ENCODE measurements around the gene FBXO41. TPM values are rescaled to one million over a fixed set of nuclear protein-coding genes. Genes with fewer than 3 reads are reported as not detected.

Gene FBXO41
- total RNA-seq, 2 donors from 2014 or later = 1.7 to 1.8 TPM

GRCh38 chr2:73258186-73258912 lies 25.9 kb downstream of the FBXO41 start:
- no peaks in the 10 kb centered on the region for H3K27me3 ChIP-seq
- DNase-seq (ENCODE audit: low spot score) = no peak
- TF ChIP-seq, protein P1, sequence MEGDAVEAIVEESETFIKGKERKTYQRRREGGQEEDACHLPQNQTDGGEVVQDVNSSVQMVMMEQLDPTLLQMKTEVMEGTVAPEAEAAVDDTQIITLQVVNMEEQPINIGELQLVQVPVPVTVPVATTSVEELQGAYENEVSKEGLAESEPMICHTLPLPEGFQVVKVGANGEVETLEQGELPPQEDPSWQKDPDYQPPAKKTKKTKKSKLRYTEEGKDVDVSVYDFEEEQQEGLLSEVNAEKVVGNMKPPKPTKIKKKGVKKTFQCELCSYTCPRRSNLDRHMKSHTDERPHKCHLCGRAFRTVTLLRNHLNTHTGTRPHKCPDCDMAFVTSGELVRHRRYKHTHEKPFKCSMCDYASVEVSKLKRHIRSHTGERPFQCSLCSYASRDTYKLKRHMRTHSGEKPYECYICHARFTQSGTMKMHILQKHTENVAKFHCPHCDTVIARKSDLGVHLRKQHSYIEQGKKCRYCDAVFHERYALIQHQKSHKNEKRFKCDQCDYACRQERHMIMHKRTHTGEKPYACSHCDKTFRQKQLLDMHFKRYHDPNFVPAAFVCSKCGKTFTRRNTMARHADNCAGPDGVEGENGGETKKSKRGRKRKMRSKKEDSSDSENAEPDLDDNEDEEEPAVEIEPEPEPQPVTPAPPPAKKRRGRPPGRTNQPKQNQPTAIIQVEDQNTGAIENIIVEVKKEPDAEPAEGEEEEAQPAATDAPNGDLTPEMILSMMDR (IDR thresholded peaks at IDR 0.05) = no peak
- H3K4me1 ChIP-seq = no peaks in the 10 kb centered on the region
- H3K4me3 ChIP-seq = no peak overlapping the region
- no peak overlapping the region for H3K27ac ChIP-seq
- no peaks in the 10 kb centered on the region for H3K9me3 ChIP-seq
- H3K36me3 ChIP-seq = peaks cover 18% of the 10 kb centered on the region

GRCh38 chr2:73257425-73258125 lies 26.7 kb downstream of the FBXO41 start:
- no peaks in the 10 kb centered on the region for H3K4me1 ChIP-seq
- H3K27me3 ChIP-seq = no peaks in the 10 kb centered on the region
- no peaks in the 10 kb centered on the region for H3K9me3 ChIP-seq
- no peak overlapping the region for H3K27ac ChIP-seq
- TF ChIP-seq, protein P1 (IDR thresholded peaks at IDR 0.05) = no peak
- no peak for DNase-seq (ENCODE audit: low spot score)
- peaks cover 25% of the 10 kb centered on the region for H3K36me3 ChIP-seq
- H3K4me3 ChIP-seq = no peak overlapping the region

DNA sequence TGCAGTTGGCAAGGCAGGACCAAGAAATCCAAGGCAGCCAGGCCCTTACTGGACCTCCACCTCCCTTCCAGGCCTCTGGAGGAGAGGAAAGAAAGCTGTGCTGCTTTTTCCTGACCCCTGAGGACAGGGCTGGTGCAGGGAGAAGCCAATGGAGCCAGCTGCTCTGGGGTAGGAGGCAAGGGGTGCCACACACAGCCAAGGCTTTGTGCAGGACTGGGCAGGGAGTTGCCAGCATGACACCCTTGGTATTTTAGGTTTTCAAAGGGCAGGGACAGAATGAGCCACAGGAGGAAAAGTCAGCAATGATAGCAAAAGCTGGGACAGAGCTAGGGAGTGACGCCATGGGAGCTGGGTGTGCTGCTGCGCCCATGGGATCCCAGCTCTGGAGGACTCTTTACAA lies 27.3 kb downstream of the FBXO41 start:
- Histone ChIP-seq H3K9me3 (no peaks in the 10 kb centered on the region), H3K27me3 (no peaks in the 10 kb centered on the region), H3K4me1 (no peaks in the 10 kb centered on the region), H3K4me3 (no peak overlapping the region), H3K27ac (no peak overlapping the region), H3K36me3 (peaks cover 31% of the 10 kb centered on the region)
- TF ChIP-seq, protein P1 (IDR thresholded peaks at IDR 0.05) = no peak
- DNase-seq (ENCODE audit: low spot score) = no peak

GRCh38 chr2:73256618-73256922 lies 27.7 kb downstream of the FBXO41 start:
- Histone ChIP-seq H3K4me1 (no peaks in the 10 kb centered on the region), H3K27ac (no peak overlapping the region), H3K27me3 (no peaks in the 10 kb centered on the region), H3K4me3 (no peak overlapping the region), H3K9me3 (no peaks in the 10 kb centered on the region), H3K36me3 (peaks cover 33% of the 10 kb centered on the region)
- TF ChIP-seq, protein P1 (IDR thresholded peaks at IDR 0.05) = no peak
- no peak for DNase-seq (ENCODE audit: low spot score)

DNA sequence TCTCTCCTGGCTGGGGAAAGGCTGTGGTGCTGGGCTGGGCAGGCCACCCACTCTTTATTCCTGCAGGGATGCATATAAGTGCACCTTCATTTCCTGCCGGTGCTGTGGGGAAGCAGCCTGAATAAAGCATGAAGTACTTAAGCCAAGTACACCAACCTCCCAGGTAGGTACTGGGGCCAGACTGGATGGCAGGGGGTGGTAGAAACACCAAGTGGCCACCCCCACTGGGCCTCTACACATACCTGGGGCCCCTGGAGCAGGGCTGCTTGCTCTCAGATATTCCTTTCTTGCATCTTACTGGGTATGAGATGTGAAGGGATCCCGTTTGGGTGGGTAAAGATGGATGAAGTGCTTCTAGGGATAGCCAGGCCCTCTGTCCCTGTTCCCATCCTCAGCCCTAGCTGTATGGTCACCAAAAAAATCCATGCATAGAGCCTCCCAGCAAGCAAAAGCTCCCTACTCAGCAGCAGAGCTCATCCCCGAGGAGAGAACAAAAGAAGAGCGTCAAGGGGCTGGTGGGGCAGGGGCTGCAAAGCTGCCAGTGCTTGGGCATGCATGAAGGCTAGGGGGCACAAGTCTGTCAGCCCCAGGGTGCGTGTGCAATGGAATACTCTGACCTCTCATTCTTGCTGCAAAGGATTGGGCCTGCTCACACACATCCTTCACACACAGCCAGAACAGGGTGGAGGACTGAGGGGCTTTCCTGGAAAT lies 28.2 kb downstream of the FBXO41 start:
- TF ChIP-seq, protein P1 (IDR thresholded peaks at IDR 0.05) = no peak
- H3K27ac ChIP-seq = no peak overlapping the region
- no peaks in the 10 kb centered on the region for H3K4me1 ChIP-seq
- peaks cover 38% of the 10 kb centered on the region for H3K36me3 ChIP-seq
- no peak for DNase-seq (ENCODE audit: low spot score)
- H3K4me3 ChIP-seq = no peak overlapping the region
- H3K9me3 ChIP-seq = no peaks in the 10 kb centered on the region
- no peaks in the 10 kb centered on the region for H3K27me3 ChIP-seq
